ENCODE data around the gene CHCHD6. TPM values are rescaled to one million over a fixed set of nuclear protein-coding genes. Genes with fewer than 3 reads are reported as not detected.

CHCHD6 gene
- polyA plus RNA-seq, 4 donors, result 2.2 to 15.0 (median 7.4) TPM

DNA sequence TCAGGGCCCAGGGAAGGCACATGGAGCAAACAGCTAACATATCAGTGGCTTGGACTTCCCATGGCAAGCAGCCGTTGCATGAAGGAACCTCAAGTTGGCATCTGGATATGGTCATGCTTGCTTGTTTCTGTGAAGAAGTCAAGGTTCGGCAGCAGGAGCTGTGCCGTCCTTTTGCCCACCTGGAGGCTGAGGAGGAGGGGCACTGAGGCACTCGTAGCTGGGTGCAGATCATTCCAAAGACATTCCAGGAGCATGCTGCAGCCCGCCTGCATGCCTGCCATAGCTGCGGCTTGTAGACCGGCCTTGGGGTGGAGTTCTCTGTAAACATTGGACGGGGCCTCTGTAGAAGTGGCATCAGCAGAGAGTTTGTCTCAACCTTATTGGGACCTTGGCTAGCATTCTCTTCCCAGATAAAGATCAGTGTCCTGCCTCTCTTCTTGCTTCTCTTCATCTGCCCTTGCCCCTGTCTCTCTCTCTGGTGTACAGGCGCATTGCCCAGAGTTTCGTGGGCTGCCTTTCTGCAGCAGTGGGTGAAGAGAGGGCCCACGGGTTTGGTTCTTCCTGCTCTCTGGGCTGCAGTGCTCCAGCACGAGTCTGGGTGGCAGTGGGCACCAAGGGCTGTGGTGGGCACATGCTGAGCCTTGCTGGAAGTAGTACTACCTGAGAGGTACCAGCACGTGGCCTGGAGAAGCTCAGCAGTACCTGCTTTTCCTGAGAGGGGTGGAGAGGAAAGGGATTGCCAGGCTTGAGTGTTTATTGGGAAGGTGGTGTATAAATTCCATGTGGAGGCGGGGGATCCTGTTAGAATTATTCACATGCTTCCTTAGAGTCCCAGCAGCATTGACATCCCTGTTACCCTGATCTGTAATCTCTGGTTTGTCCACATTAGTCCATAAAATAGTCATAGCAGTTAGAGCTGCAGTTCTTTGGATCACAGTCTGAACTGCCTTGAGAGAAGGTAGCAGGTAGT is 49.4 kb downstream of the CHCHD6 start:
- WGBS, 3 donors, result 88 to 89% (median 89%) methylated on average over 14 of the region's 14 CpGs
- H3K36me3 ChIP-seq (ENCODE audit: control insufficient read depth in 3 of 3, insufficient read depth in 2 of 3, low read depth in 1 of 3, low read length in 3 of 3), result peaks cover 0 to 2% (median 0%) of the 10 kb centered on the region in 3 donors
- FAIRE-seq, result no peak
- no peak for DNase-seq
- peaks cover 0 to 7% (median 0%) of the 10 kb centered on the region in 3 donors for H3K4me1 ChIP-seq (ENCODE audit: control insufficient read depth in 3 of 3, insufficient read depth in 2 of 3, low read depth in 1 of 3, low read length in 2 of 3)
- no peaks in the 10 kb centered on the region for H3K27me3 ChIP-seq (ENCODE audit: control insufficient read depth in 3 of 3, insufficient read depth in 3 of 3, low read length in 3 of 3)
- H3K9me3 ChIP-seq (ENCODE audit: control insufficient read depth in 2 of 2, insufficient read depth in 1 of 2, low read depth in 1 of 2, low read length in 1 of 2), result no peaks in the 10 kb centered on the region
- no peak overlapping the region for H3K27ac ChIP-seq (ENCODE audit: low read depth in 1 of 3, low read length in 2 of 3)
- no peak overlapping the region for H3K4me3 ChIP-seq (ENCODE audit: low read depth in 1 of 3, low read length in 3 of 3)

DNA sequence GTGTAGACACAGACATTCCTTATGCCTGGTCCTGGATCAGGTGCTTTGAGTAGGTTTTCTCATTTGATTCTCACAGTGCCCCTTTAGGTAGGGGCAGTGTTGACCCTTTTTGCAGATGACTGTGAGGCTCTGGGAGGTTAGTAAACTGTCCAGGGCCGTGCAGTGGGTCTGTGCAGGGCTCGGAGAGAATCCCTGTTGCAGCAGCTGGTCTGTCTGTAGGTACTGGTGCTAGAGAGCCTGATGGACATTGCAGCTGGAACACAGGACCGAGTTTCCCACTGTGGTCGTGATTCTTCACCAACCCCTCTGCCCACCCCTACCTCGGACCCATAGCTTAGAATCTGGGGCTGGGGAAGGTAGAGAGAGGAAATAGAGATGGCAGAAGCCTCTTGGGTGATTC is 51.8 kb downstream of the CHCHD6 start:
- WGBS, 3 donors, result 82 to 84% (median 83%) methylated on average over 5 of the region's 5 CpGs
- peaks cover 0 to 7% (median 0%) of the 10 kb centered on the region in 3 donors for H3K4me1 ChIP-seq (ENCODE audit: control insufficient read depth in 3 of 3, insufficient read depth in 2 of 3, low read depth in 1 of 3, low read length in 2 of 3)
- H3K36me3 ChIP-seq (ENCODE audit: control insufficient read depth in 3 of 3, insufficient read depth in 2 of 3, low read depth in 1 of 3, low read length in 3 of 3), result no peaks in the 10 kb centered on the region
- H3K27ac ChIP-seq (ENCODE audit: low read depth in 1 of 3, low read length in 2 of 3), result no peak overlapping the region
- H3K27me3 ChIP-seq (ENCODE audit: control insufficient read depth in 3 of 3, insufficient read depth in 3 of 3, low read length in 3 of 3), result no peaks in the 10 kb centered on the region
- H3K9me3 ChIP-seq (ENCODE audit: control insufficient read depth in 2 of 2, insufficient read depth in 1 of 2, low read depth in 1 of 2, low read length in 1 of 2), result no peaks in the 10 kb centered on the region
- no peak for FAIRE-seq
- H3K4me3 ChIP-seq (ENCODE audit: low read depth in 1 of 3, low read length in 3 of 3), result no peak overlapping the region
- no peak for DNase-seq

DNA sequence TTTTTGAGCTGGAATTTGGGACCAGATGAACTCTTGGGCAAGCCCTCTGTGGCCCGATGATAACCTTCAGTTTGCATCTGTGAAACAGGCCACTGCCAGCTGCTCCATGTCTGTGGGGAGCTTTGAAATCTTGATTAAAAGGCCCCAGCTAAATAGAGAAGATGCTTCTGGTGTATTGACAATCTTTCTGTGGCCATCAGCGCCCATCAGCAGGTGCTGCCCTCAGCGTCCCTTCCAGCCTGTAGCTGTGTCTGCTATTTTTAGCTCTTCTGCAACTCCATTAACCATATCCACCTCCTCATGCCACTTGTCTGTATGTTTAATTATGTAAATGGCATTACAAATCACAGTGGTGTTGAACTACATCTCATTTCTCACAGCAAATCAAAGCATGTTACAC is 54.0 kb downstream of the CHCHD6 start:
- Histone ChIP-seq H3K27ac (ENCODE audit: low read depth in 1 of 3, low read length in 2 of 3) (no peak overlapping the region), H3K4me3 (ENCODE audit: low read depth in 1 of 3, low read length in 3 of 3) (no peak overlapping the region), H3K27me3 (ENCODE audit: control insufficient read depth in 3 of 3, insufficient read depth in 3 of 3, low read length in 3 of 3) (no peaks in the 10 kb centered on the region), H3K4me1 (ENCODE audit: control insufficient read depth in 3 of 3, insufficient read depth in 2 of 3, low read depth in 1 of 3, low read length in 2 of 3) (peaks cover 0 to 7% (median 0%) of the 10 kb centered on the region in 3 donors), H3K36me3 (ENCODE audit: control insufficient read depth in 3 of 3, insufficient read depth in 2 of 3, low read depth in 1 of 3, low read length in 3 of 3) (no peaks in the 10 kb centered on the region), H3K9me3 (ENCODE audit: control insufficient read depth in 2 of 2, insufficient read depth in 1 of 2, low read depth in 1 of 2, low read length in 1 of 2) (no peaks in the 10 kb centered on the region)
- DNase-seq, result no peak
- WGBS, 3 donors, result 86 to 94% (median 88%) methylated on average over 3 of the region's 3 CpGs
- no peak for FAIRE-seq

DNA sequence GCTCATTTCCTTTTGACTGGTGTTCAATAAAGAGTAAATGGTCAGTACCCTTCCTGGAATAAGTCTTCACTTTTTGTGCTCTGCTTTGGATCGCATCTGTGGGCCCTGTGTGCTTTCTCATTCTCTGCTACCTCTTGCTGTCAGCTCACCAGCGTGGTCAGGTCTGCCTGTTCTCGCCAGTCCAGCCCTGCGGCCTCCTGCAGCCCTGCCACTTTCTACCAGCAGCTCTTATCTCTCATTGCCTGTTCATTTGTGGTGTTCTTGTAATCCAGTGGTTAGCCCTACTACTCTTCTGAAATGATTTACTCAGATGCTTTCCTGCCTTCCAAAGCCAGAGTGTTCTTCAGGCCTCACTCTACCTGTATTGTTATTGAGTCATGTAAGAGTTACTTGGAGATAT is 54.8 kb downstream of the CHCHD6 start:
- no peak for FAIRE-seq
- Histone ChIP-seq H3K9me3 (ENCODE audit: control insufficient read depth in 2 of 2, insufficient read depth in 1 of 2, low read depth in 1 of 2, low read length in 1 of 2) (no peaks in the 10 kb centered on the region), H3K4me3 (ENCODE audit: low read depth in 1 of 3, low read length in 3 of 3) (no peak overlapping the region), H3K27me3 (ENCODE audit: control insufficient read depth in 3 of 3, insufficient read depth in 3 of 3, low read length in 3 of 3) (no peaks in the 10 kb centered on the region), H3K36me3 (ENCODE audit: control insufficient read depth in 3 of 3, insufficient read depth in 2 of 3, low read depth in 1 of 3, low read length in 3 of 3) (no peaks in the 10 kb centered on the region), H3K4me1 (ENCODE audit: control insufficient read depth in 3 of 3, insufficient read depth in 2 of 3, low read depth in 1 of 3, low read length in 2 of 3) (no peaks in the 10 kb centered on the region), H3K27ac (ENCODE audit: low read depth in 1 of 3, low read length in 2 of 3) (no peak overlapping the region)
- no peak for DNase-seq
- 87 to 95% (median 93%) methylated on average over 4 of the region's 4 CpGs for WGBS, 3 donors

DNA sequence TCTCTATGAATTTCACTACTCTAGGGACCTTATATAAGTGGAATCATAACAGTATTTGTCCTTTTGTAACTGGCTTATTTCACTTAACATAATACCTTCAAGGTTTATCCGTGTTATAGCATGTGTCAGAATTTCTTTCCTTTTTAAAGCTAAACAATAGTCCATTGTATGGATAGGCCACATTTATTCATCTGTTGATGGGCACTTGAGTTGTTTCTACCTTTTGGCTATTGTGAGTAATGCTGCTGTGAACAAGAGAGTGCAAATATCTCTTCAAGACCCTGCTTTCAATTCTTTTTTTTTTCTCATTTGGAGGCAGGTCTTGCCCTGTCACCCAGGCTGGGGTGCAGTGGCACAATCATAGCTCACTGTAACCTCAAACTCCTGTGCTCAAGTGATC is 56.5 kb downstream of the CHCHD6 start:
- Histone ChIP-seq H3K36me3 (ENCODE audit: control insufficient read depth in 3 of 3, insufficient read depth in 2 of 3, low read depth in 1 of 3, low read length in 3 of 3) (no peaks in the 10 kb centered on the region), H3K9me3 (ENCODE audit: control insufficient read depth in 2 of 2, insufficient read depth in 1 of 2, low read depth in 1 of 2, low read length in 1 of 2) (no peaks in the 10 kb centered on the region), H3K4me3 (ENCODE audit: low read depth in 1 of 3, low read length in 3 of 3) (no peak overlapping the region), H3K27me3 (ENCODE audit: control insufficient read depth in 3 of 3, insufficient read depth in 3 of 3, low read length in 3 of 3) (no peaks in the 10 kb centered on the region), H3K27ac (ENCODE audit: low read depth in 1 of 3, low read length in 2 of 3) (no peak overlapping the region), H3K4me1 (ENCODE audit: control insufficient read depth in 3 of 3, insufficient read depth in 2 of 3, low read depth in 1 of 3, low read length in 2 of 3) (no peaks in the 10 kb centered on the region)
- DNase-seq (no peak), FAIRE-seq (no peak)
- WGBS, 3 donors, result 74 to 91% (median 87%) methylated on average over 1 of the region's 1 CpG

DNA sequence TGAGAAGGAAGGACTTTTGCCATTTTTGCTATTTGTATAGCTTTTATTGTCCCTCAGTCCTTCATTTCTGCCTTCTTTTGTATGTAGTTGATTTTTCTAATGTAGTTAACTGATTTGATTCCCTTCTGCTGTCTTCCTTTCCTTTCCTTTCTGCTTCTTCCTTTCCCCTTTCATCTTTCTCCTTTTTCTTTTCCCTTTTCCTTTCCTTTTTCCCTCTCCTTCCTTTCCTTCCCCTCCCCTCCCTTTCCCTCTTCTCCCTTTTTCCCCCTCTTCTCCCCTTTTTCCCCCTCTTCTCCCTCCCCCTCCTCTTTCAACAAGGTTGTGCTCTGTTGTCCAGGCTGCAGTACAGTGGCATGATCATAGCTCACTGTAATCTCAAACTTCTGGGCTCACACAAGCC is 59.0 kb downstream of the CHCHD6 start:
- H3K4me3 ChIP-seq (ENCODE audit: low read depth in 1 of 3, low read length in 3 of 3), result no peak overlapping the region
- no peaks in the 10 kb centered on the region for H3K9me3 ChIP-seq (ENCODE audit: control insufficient read depth in 2 of 2, insufficient read depth in 1 of 2, low read depth in 1 of 2, low read length in 1 of 2)
- FAIRE-seq (no peak), DNase-seq (no peak)
- H3K4me1 ChIP-seq (ENCODE audit: control insufficient read depth in 3 of 3, insufficient read depth in 2 of 3, low read depth in 1 of 3, low read length in 2 of 3), result no peaks in the 10 kb centered on the region
- no peak overlapping the region for H3K27ac ChIP-seq (ENCODE audit: low read depth in 1 of 3, low read length in 2 of 3)
- no peaks in the 10 kb centered on the region for H3K27me3 ChIP-seq (ENCODE audit: control insufficient read depth in 3 of 3, insufficient read depth in 3 of 3, low read length in 3 of 3)
- H3K36me3 ChIP-seq (ENCODE audit: control insufficient read depth in 3 of 3, insufficient read depth in 2 of 3, low read depth in 1 of 3, low read length in 3 of 3), result peaks cover 0 to 4% (median 0%) of the 10 kb centered on the region in 3 donors

DNA sequence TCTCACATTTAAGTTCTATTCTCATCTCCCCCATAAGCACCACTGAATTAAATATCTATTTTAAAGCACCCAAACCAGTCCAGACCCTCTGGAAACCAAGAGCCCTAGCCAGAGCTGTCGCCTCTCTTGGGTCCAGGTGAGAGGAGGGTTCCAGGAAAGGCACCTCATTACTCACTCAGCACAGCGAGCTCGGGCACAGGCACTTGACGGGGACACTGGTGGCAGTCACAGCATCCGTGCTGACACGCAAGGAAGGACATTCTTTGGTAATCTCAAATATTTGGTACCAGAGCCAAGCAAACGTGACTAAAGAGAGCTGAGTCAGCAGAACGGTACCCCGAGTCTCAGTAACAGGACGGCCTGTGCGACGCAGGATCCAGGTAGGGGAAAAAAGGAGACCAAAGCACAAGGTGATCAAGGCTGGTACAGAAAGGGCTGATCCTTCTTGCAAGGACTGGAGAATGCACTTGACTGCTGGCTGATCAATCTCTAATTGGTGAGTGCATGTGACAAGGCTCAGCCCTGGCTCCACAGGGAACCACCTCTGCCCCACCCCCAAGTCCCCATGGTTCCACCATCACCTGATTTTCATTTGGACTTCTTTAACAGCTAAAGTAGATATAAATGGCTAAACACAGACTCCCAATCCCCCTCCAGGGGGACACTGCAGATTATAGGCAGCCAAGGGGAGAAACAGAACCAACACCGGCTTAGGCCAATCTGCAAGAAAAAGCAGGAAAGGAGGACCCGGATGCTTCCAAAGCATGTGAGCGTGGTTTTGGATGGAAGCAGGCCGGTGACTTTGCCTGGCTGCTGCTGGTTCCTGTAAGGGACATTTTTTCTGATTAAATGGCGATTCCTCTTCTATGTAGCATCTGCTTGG is 61.4 kb downstream of the CHCHD6 start:
- Histone ChIP-seq H3K9me3 (ENCODE audit: control insufficient read depth in 2 of 2, insufficient read depth in 1 of 2, low read depth in 1 of 2, low read length in 1 of 2) (no peaks in the 10 kb centered on the region), H3K27me3 (ENCODE audit: control insufficient read depth in 3 of 3, insufficient read depth in 3 of 3, low read length in 3 of 3) (no peaks in the 10 kb centered on the region), H3K4me3 (ENCODE audit: low read depth in 1 of 3, low read length in 3 of 3) (no peak overlapping the region), H3K4me1 (ENCODE audit: control insufficient read depth in 3 of 3, insufficient read depth in 2 of 3, low read depth in 1 of 3, low read length in 2 of 3) (no peaks in the 10 kb centered on the region), H3K27ac (ENCODE audit: low read depth in 1 of 3, low read length in 2 of 3) (no peak overlapping the region), H3K36me3 (ENCODE audit: control insufficient read depth in 3 of 3, insufficient read depth in 2 of 3, low read depth in 1 of 3, low read length in 3 of 3) (peaks cover 0 to 4% (median 0%) of the 10 kb centered on the region in 3 donors)
- DNase-seq (no peak), FAIRE-seq (no peak)
- WGBS, 3 donors, result 93 to 94% (median 94%) methylated on average over 17 of the region's 17 CpGs

DNA sequence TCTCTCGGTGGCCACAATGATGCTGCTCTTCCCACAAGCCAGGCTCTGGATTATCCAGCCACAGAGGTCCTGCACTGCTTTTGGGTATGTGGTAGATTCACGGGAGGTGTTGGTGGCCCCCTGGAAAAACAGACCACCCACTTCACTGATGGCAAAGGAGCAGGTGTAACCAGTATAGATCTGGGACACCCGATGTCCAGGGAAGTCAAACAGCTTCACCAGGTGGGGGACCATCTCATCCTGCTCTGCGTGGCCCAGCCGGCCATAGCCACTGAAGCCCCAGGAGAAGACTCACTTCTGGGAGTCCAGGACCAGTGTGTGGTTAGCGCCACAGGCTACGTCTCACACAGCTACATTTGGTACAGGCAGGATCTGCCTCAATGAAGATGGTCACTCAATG is 62.6 kb downstream of the CHCHD6 start:
- no peaks in the 10 kb centered on the region for H3K27me3 ChIP-seq (ENCODE audit: control insufficient read depth in 3 of 3, insufficient read depth in 3 of 3, low read length in 3 of 3)
- 97 to 98% (median 97%) methylated on average over 7 of the region's 7 CpGs for WGBS, 3 donors

More for the DNA sequence above, 62.6 kb downstream of the CHCHD6 start:
- H3K36me3 ChIP-seq (ENCODE audit: control insufficient read depth in 3 of 3, insufficient read depth in 2 of 3, low read depth in 1 of 3, low read length in 3 of 3), result peaks cover 0 to 4% (median 0%) of the 10 kb centered on the region in 3 donors
- no peak overlapping the region for H3K4me3 ChIP-seq (ENCODE audit: low read depth in 1 of 3, low read length in 3 of 3)
- H3K27ac ChIP-seq (ENCODE audit: low read depth in 1 of 3, low read length in 2 of 3), result no peak overlapping the region
- DNase-seq (no peak), FAIRE-seq (no peak)
- H3K4me1 ChIP-seq (ENCODE audit: control insufficient read depth in 3 of 3, insufficient read depth in 2 of 3, low read depth in 1 of 3, low read length in 2 of 3), result no peaks in the 10 kb centered on the region
- no peaks in the 10 kb centered on the region for H3K9me3 ChIP-seq (ENCODE audit: control insufficient read depth in 2 of 2, insufficient read depth in 1 of 2, low read depth in 1 of 2, low read length in 1 of 2)
